CD4-positive, alpha-beta T cell (primary cell): ENCODE measurements around the gene TIAM1. TPM values are rescaled to one million over a fixed set of nuclear protein-coding genes. Genes with fewer than 3 reads are reported as not detected.

Source experiments
- ATAC-seq: fragments of 200-7000 bp; cut with Tn5 transposase; one replicate; pipeline ENCODE4 v1.10.0; 2022; ENCODE audit warnings: mild to moderate bottlenecking; ENCODE audit not compliant: poor library complexity
- CTCF ChIA-PET: fragments of 350-600 bp; sonication (Branson Sonifier 250); formaldehyde crosslinking; loops from one replicate; lab custom pipeline; 2021; ENCODE audit warnings: antibody characterized with exemption, inconsistent platforms; lab: Charles Lee
- POLR2A ChIA-PET: fragments of 350-600 bp; sonication (Branson Sonifier 250); formaldehyde crosslinking; loops from one replicate; lab custom pipeline; 2021; ENCODE audit warnings: antibody characterized with exemption, inconsistent platforms; lab: Charles Lee
- DNase-seq, 14 experiments: peaks; one replicate each; pipeline ENCODE4 v3.0.0-alpha.2; 2013 to 2020; ENCODE audit warnings: mixed read lengths in 2 of 14
- H3K27ac ChIP-seq, 2 donors: one replicate each; pipeline versions ENCODE4 v1.5.1 to v1.7.0; 2013; ENCODE audit warnings: low read length in 2 of 2, low read depth in 1 of 2, mild to moderate bottlenecking in 1 of 2
- H3K27me3 ChIP-seq, 2 experiments: 1 replicate in 1 of 2; 2 replicates in 1 of 2; pipeline versions ENCODE4 v1.6.1 to v1.7.0; 2013; ENCODE audit warnings: low read length in 2 of 2, control low read depth in 1 of 2, mild to moderate bottlenecking in 1 of 2, moderate library complexity in 1 of 2; ENCODE audit not compliant: insufficient read depth in 2 of 2, control insufficient read depth in 1 of 2
- H3K36me3 ChIP-seq: one replicate; pipeline ENCODE4 v1.6.1; 2013; ENCODE audit warnings: low read length, control low read depth; ENCODE audit not compliant: insufficient read depth
- H3K4me1 ChIP-seq: one replicate; pipeline ENCODE4 v1.6.1; 2013; ENCODE audit warnings: low read length, control low read depth; ENCODE audit not compliant: insufficient read depth
- H3K4me3 ChIP-seq: one replicate; pipeline ENCODE4 v1.5.1; 2013; ENCODE audit warnings: mild to moderate bottlenecking, low read length, moderate library complexity
- H3K9me3 ChIP-seq, 2 experiments: 1 replicate in 1 of 2; 2 replicates in 1 of 2; pipeline versions ENCODE4 v1.6.1 to v1.7.0; 2013; ENCODE audit warnings: low read length in 2 of 2, mild to moderate bottlenecking in 2 of 2, control low read depth in 1 of 2, moderate library complexity in 1 of 2; ENCODE audit not compliant: control insufficient read depth in 1 of 2, insufficient read depth in 1 of 2
- H3K27ac Mint-ChIP-seq: one replicate; pipeline ENCODE4 v1.8.0; 2020; ENCODE audit warnings: mixed read lengths
- H3K27me3 Mint-ChIP-seq: one replicate; pipeline ENCODE4 v1.8.0; 2021; ENCODE audit warnings: mixed read lengths
- H3K36me3 Mint-ChIP-seq: one replicate; pipeline ENCODE4 v1.8.0; 2021; ENCODE audit warnings: low read depth, mixed read lengths
- H3K4me1 Mint-ChIP-seq: one replicate; pipeline ENCODE4 v1.8.0; 2021; ENCODE audit warnings: low read depth, mixed read lengths
- H3K4me3 Mint-ChIP-seq: one replicate; pipeline ENCODE4 v1.8.0; 2020; ENCODE audit warnings: mild to moderate bottlenecking, mixed read lengths
- H3K9me3 Mint-ChIP-seq: one replicate; pipeline ENCODE4 v1.8.0; 2020; ENCODE audit warnings: mixed read lengths
- intact Hi-C, 2 experiments: fragments of 100-400 bp; cut with DNase I in 1 of 2; cut with micrococcal nuclease in 1 of 2; formaldehyde crosslinking; loops; one replicate each; pipeline versions ENCODE4 v1.15.1 to v1.9.0; 2023 to 2025; cut with DNase I, micrococcal nuclease
- total RNA-seq, 174 experiments: library from RNA in 2 of 174; stranded (reverse) in 2 of 174; gene quantifications; one replicate each; pipeline ENCODE4 v1.2.3 and lab custom pipeline; 2021 to 2026
- TF ChIP-seq, protein P1 (sequence below): fragments of 200-600 bp; IDR thresholded peaks from one replicate; pipeline ENCODE4 v1.8.0; 2022; ENCODE audit warnings: antibody characterized with exemption, mild to moderate bottlenecking

Gene TIAM1
- total RNA-seq, 2 experiments from 2014 or later = 39.6 to 39.8 TPM

- DNase-seq (peak in 4 of 14 experiments; percentile 25 to 59 (median 34)), ATAC-seq (no peak)
- ChIA-PET POLR2A (interaction anchor here (0.7 to 2.0 kb wide), 4 partner anchors 17 to 195 kb away, joined by 3 to 7 read pairs (median 4); no protein-coding TSS in a partner anchor), CTCF (interaction anchor here (1.3 kb wide), 1 partner anchor 9 kb away, joined by 3 read pairs; no protein-coding TSS in a partner anchor)
- H3K4me3 Mint-ChIP-seq = peak overlapping the region; percentile 74
- H3K36me3 Mint-ChIP-seq = no peaks in the 10 kb centered on the region
- peaks cover 0 to 6% of the 10 kb centered on the region in 2 experiments for H3K9me3 ChIP-seq
- H3K36me3 ChIP-seq = no peaks in the 10 kb centered on the region
- no peaks in the 10 kb centered on the region for H3K27me3 Mint-ChIP-seq
- H3K4me1 Mint-ChIP-seq = peaks cover 35% of the 10 kb centered on the region
- H3K4me1 ChIP-seq = peaks cover 24% of the 10 kb centered on the region
- H3K27ac ChIP-seq = no peak overlapping the region
- TF ChIP-seq, protein P1, sequence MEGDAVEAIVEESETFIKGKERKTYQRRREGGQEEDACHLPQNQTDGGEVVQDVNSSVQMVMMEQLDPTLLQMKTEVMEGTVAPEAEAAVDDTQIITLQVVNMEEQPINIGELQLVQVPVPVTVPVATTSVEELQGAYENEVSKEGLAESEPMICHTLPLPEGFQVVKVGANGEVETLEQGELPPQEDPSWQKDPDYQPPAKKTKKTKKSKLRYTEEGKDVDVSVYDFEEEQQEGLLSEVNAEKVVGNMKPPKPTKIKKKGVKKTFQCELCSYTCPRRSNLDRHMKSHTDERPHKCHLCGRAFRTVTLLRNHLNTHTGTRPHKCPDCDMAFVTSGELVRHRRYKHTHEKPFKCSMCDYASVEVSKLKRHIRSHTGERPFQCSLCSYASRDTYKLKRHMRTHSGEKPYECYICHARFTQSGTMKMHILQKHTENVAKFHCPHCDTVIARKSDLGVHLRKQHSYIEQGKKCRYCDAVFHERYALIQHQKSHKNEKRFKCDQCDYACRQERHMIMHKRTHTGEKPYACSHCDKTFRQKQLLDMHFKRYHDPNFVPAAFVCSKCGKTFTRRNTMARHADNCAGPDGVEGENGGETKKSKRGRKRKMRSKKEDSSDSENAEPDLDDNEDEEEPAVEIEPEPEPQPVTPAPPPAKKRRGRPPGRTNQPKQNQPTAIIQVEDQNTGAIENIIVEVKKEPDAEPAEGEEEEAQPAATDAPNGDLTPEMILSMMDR = no peak
- peak overlapping the region; percentile 19 for H3K27ac Mint-ChIP-seq
- H3K9me3 Mint-ChIP-seq = no peaks in the 10 kb centered on the region
- intact Hi-C loops = no loop called here
- H3K4me3 ChIP-seq = peak overlapping the region; percentile 9
- H3K27me3 ChIP-seq = no peaks in the 10 kb centered on the region
Measured at GRCh38 chr21:31363720-31364119, 19.7 kb upstream of the TIAM1 start.

DNA sequence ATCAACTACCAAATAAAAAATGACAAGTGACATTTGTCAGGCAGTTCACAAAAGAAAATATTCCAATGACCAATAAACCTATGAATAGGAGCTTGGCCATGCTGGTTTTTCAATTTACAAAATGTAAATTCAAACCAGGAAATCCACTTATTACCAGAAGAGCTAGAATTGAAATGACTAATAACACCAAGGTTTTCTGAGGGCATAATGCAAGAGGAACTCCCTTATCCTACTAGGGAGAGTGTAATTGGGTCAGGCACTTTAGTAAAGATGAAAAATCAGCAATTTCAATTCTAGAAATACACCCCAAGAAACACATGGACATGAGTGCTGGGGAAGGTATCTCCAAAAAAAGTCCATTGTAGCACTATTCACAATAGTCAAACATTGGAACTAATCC lies 16.7 kb upstream of the TIAM1 start:
- intact Hi-C loops = no loop called here

GRCh38 chr21:31358158-31358557 lies 14.1 kb upstream of the TIAM1 start:
- Mint-ChIP-seq H3K4me3 (no peak overlapping the region), H3K27me3 (no peaks in the 10 kb centered on the region), H3K27ac (no peak overlapping the region), H3K4me1 (peaks cover 35% of the 10 kb centered on the region), H3K9me3 (no peaks in the 10 kb centered on the region), H3K36me3 (no peaks in the 10 kb centered on the region)
- DNase-seq (no peak), ATAC-seq (no peak)
- peaks cover 35% of the 10 kb centered on the region for H3K4me1 ChIP-seq
- peaks cover 0 to 6% of the 10 kb centered on the region in 2 experiments for H3K9me3 ChIP-seq
- H3K27ac ChIP-seq = no peak overlapping the region
- H3K4me3 ChIP-seq = no peak overlapping the region
- no peaks in the 10 kb centered on the region for H3K36me3 ChIP-seq
- POLR2A ChIA-PET = no interaction called here
- CTCF ChIA-PET = no interaction called here
- TF ChIP-seq, protein P1 = no peak
- H3K27me3 ChIP-seq = no peaks in the 10 kb centered on the region
- intact Hi-C loops = no loop called here

More for the DNA sequence above, 16.7 kb upstream of the TIAM1 start:
- H3K27me3 Mint-ChIP-seq = no peaks in the 10 kb centered on the region
- H3K27ac Mint-ChIP-seq = no peak overlapping the region
- no peaks in the 10 kb centered on the region for H3K36me3 Mint-ChIP-seq
- peaks cover 0 to 6% of the 10 kb centered on the region in 2 experiments for H3K9me3 ChIP-seq
- H3K36me3 ChIP-seq = no peaks in the 10 kb centered on the region
- H3K4me3 Mint-ChIP-seq = no peak overlapping the region
- TF ChIP-seq, protein P1 = no peak
- H3K4me1 ChIP-seq = peaks cover 28% of the 10 kb centered on the region
- DNase-seq (no peak), ATAC-seq (no peak)
- POLR2A ChIA-PET = no interaction called here
- no peaks in the 10 kb centered on the region for H3K27me3 ChIP-seq
- peaks cover 35% of the 10 kb centered on the region for H3K4me1 Mint-ChIP-seq
- CTCF ChIA-PET = no interaction called here
- H3K27ac ChIP-seq = no peak overlapping the region
- no peak overlapping the region for H3K4me3 ChIP-seq
- H3K9me3 Mint-ChIP-seq = no peaks in the 10 kb centered on the region
